Hepatocyte (in vitro differentiated cells): ENCODE results near the gene KIAA2012. TPM values are rescaled to one million over a fixed set of nuclear protein-coding genes. Genes with fewer than 3 reads are reported as not detected.

Source experiments
- DNase-seq: peaks from one replicate; pipeline ENCODE4 v3.0.0-alpha.2; 2016; ENCODE audit warnings: low spot score
- H2AFZ ChIP-seq: fragments of 200-600 bp; sonication (generic); 2 replicates; pipeline ENCODE4 v1.6.0; 2016; ENCODE audit warnings: antibody characterized with exemption, mild to moderate bottlenecking
- H3K27ac ChIP-seq: fragments of 200-600 bp; sonication (generic); 2 replicates; pipeline ENCODE4 v1.5.1; 2016; ENCODE audit warnings: mild to moderate bottlenecking
- H3K27me3 ChIP-seq: fragments of 200-600 bp; sonication (generic); 2 replicates; pipeline ENCODE4 v1.6.1; 2016
- H3K36me3 ChIP-seq: fragments of 200-600 bp; sonication (generic); replicated peaks from 2 replicates; pipeline ENCODE4 v1.5.1; 2016; ENCODE audit warnings: low read depth; ENCODE audit not compliant: insufficient read depth
- H3K4me1 ChIP-seq: fragments of 200-600 bp; sonication (generic); 2 replicates; pipeline ENCODE4 v1.5.1; 2016; ENCODE audit warnings: mild to moderate bottlenecking, moderate library complexity; ENCODE audit not compliant: insufficient read depth
- H3K4me2 ChIP-seq: fragments of 200-600 bp; sonication (generic); 2 replicates; pipeline ENCODE4 v1.6.0; 2016
- H3K4me3 ChIP-seq: fragments of 200-600 bp; sonication (generic); 2 replicates; pipeline ENCODE4 v1.5.1; 2016; ENCODE audit warnings: mild to moderate bottlenecking
- H3K79me2 ChIP-seq: fragments of 200-600 bp; sonication (generic); 2 replicates; pipeline ENCODE4 v1.6.0; 2017; ENCODE audit warnings: mild to moderate bottlenecking
- H3K9me2 ChIP-seq: fragments of 200-600 bp; sonication (generic); replicated peaks from 2 replicates; pipeline ENCODE4 v1.6.0; 2017; ENCODE audit warnings: mild to moderate bottlenecking; ENCODE audit not compliant: insufficient read depth
- H3K9me3 ChIP-seq: fragments of 200-600 bp; sonication (generic); 2 replicates; pipeline ENCODE4 v1.5.1; 2016; ENCODE audit warnings: low read depth, mild to moderate bottlenecking
- H4K20me1 ChIP-seq: fragments of 200-600 bp; sonication (generic); 2 replicates; pipeline ENCODE4 v1.6.0; 2016; ENCODE audit warnings: mild to moderate bottlenecking; ENCODE audit not compliant: insufficient read depth, poor library complexity, severe bottlenecking
- EZH2 ChIP-seq: fragments of 200-600 bp; sonication (generic); IDR thresholded peaks from 2 replicates; pipeline ENCODE4 v1.6.1; 2016; ENCODE audit warnings: antibody characterized with exemption, mild to moderate bottlenecking, borderline replicate concordance
- EZH2phosphoT487 ChIP-seq: fragments of 200-600 bp; sonication (generic); IDR thresholded peaks from one replicate; pipeline ENCODE4 v1.6.1; 2018; ENCODE audit warnings: antibody characterized with exemption, mild to moderate bottlenecking, low read depth, moderate library complexity; ENCODE audit not compliant: unreplicated experiment, severe bottlenecking
- WGBS: methylation state at CpG from one replicate; pipeline ENCODE4 v1.1.6; 2016; ENCODE audit warnings: low lambda C conversion rate; ENCODE audit errors: missing lambda C conversion rate; 5-methylcytosine and 5-hydroxymethylcytosine counted together
- polyA plus RNA-seq: library from polyadenylated mRNA; unstranded; fragments of >200 nt; fragmentation: Nextera tagmentation; extraction: Ambion mirVana; gene quantifications from 2 replicates; pipeline ENCODE4 v1.2.1, GENCODE V29; 2016
- total RNA-seq: library from RNA; depleted of rRNA; stranded (reverse); fragments of >200 nt; gene quantifications from 2 replicates; pipeline ENCODE4 v1.2.3, GENCODE V29; 2014
- TF ChIP-seq, protein P1 (sequence below): fragments of 200-600 bp; sonication (generic); IDR thresholded peaks from 2 replicates; pipeline ENCODE4 v1.5.1; 2016; ENCODE audit warnings: antibody characterized with exemption, mild to moderate bottlenecking; ENCODE audit not compliant: poor library complexity

Gene KIAA2012
- total and polyA plus RNA-seq, 2 experiments from 2014 or later, result 0.27 TPM; not detected in 1

- Histone ChIP-seq H3K4me3 (no peak overlapping the region), H3K9me3 (no peaks in the 10 kb centered on the region), H4K20me1 (no peaks in the 10 kb centered on the region), H3K27me3 (peaks cover 8% of the 10 kb centered on the region), H2AFZ (no peak overlapping the region), H3K9me2 (no peaks in the 10 kb centered on the region), H3K27ac (peak overlapping the region; percentile 34), H3K4me2 (no peak overlapping the region), H3K79me2 (no peaks in the 10 kb centered on the region), H3K4me1 (peaks cover 17% of the 10 kb centered on the region), H3K36me3 (no peaks in the 10 kb centered on the region)
- DNase-seq, result no peak
- 64% methylated on average over 5 of the region's 5 CpGs for WGBS
- TF ChIP-seq, protein P1, sequence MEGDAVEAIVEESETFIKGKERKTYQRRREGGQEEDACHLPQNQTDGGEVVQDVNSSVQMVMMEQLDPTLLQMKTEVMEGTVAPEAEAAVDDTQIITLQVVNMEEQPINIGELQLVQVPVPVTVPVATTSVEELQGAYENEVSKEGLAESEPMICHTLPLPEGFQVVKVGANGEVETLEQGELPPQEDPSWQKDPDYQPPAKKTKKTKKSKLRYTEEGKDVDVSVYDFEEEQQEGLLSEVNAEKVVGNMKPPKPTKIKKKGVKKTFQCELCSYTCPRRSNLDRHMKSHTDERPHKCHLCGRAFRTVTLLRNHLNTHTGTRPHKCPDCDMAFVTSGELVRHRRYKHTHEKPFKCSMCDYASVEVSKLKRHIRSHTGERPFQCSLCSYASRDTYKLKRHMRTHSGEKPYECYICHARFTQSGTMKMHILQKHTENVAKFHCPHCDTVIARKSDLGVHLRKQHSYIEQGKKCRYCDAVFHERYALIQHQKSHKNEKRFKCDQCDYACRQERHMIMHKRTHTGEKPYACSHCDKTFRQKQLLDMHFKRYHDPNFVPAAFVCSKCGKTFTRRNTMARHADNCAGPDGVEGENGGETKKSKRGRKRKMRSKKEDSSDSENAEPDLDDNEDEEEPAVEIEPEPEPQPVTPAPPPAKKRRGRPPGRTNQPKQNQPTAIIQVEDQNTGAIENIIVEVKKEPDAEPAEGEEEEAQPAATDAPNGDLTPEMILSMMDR, result no peak
- TF ChIP-seq EZH2 (no peak), EZH2phosphoT487 (no peak)
Observed at GRCh38 chr2:202165208-202165607, 92.2 kb downstream of the KIAA2012 start.

GRCh38 chr2:202165945-202166344, 92.9 kb downstream of the KIAA2012 start:
- no peaks in the 10 kb centered on the region for H3K9me2 ChIP-seq
- DNase-seq, result no peak

GRCh38 chr2:202169131-202169530, 96.1 kb downstream of the KIAA2012 start:
- no peaks in the 10 kb centered on the region for H3K9me3 ChIP-seq
- no peak overlapping the region for H3K4me2 ChIP-seq
- no peaks in the 10 kb centered on the region for H3K9me2 ChIP-seq
- no peak for DNase-seq
- H3K27me3 ChIP-seq, result peaks cover 14% of the 10 kb centered on the region
- H3K79me2 ChIP-seq, result no peaks in the 10 kb centered on the region
- no peak overlapping the region for H3K27ac ChIP-seq
- H3K4me3 ChIP-seq, result no peak overlapping the region
- H2AFZ ChIP-seq, result no peak overlapping the region
- no peak for TF ChIP-seq EZH2phosphoT487
- no peak for TF ChIP-seq EZH2
- TF ChIP-seq, protein P1, result no peak
- H4K20me1 ChIP-seq, result no peaks in the 10 kb centered on the region
- no peaks in the 10 kb centered on the region for H3K36me3 ChIP-seq
- peaks cover 17% of the 10 kb centered on the region for H3K4me1 ChIP-seq

More at GRCh38 chr2:202165945-202166344, 92.9 kb downstream of the KIAA2012 start:
- no peak for TF ChIP-seq EZH2phosphoT487
- TF ChIP-seq, protein P1, result no peak
- TF ChIP-seq EZH2, result no peak
- peaks cover 14% of the 10 kb centered on the region for H3K27me3 ChIP-seq
- H3K4me2 ChIP-seq, result no peak overlapping the region
- no peaks in the 10 kb centered on the region for H4K20me1 ChIP-seq
- WGBS, result 56% methylated on average over 1 of the region's 1 CpG
- no peaks in the 10 kb centered on the region for H3K79me2 ChIP-seq
- no peak overlapping the region for H3K27ac ChIP-seq
- no peaks in the 10 kb centered on the region for H3K36me3 ChIP-seq
- no peak overlapping the region for H2AFZ ChIP-seq
- H3K9me3 ChIP-seq, result no peaks in the 10 kb centered on the region
- peaks cover 15% of the 10 kb centered on the region for H3K4me1 ChIP-seq
- no peak overlapping the region for H3K4me3 ChIP-seq

DNA sequence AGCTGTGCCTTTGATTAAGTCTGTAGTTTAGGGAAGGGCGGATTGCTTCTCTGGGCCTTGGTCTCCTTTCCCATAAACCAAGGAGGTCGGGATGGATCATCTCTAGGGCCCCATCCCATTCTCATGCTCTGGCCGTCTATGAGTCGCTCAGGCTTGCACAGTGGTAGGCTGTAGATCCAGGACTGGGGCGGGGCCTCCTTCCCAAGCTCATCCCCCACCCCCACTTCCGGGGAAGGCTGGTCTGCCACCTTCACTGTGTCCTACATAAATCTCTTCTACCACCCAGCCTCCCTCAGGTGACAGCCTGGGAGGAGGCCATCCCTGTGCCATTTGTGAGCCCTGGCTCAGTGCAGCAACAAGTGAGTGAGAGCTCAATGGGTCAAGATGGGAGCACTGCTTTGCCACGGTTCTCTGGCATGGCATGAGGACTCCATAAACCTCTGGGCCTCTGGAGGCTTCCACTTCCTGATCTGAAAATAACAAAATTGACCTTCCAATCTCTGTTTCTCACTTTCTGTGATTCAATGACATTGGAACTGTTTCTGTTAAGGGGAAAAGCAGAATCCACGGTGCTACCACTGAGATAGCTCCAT, 96.9 kb downstream of the KIAA2012 start:
- Histone ChIP-seq H3K9me3 (no peaks in the 10 kb centered on the region), H3K9me2 (no peaks in the 10 kb centered on the region), H3K27ac (no peak overlapping the region), H3K36me3 (no peaks in the 10 kb centered on the region), H3K79me2 (no peaks in the 10 kb centered on the region), H3K4me1 (peaks cover 12% of the 10 kb centered on the region), H3K27me3 (peaks cover 14% of the 10 kb centered on the region), H2AFZ (no peak overlapping the region), H3K4me3 (no peak overlapping the region), H4K20me1 (no peaks in the 10 kb centered on the region), H3K4me2 (no peak overlapping the region)
- 84% methylated on average over 8 of the region's 8 CpGs for WGBS
- DNase-seq, result no peak
- TF ChIP-seq, protein P1, result no peak
- TF ChIP-seq EZH2 (no peak), EZH2phosphoT487 (no peak)
